ENCODE data around the gene TRAT1.

The TRAT1 gene

GRCh38 chr3:108861401-108861800, 38.8 kb downstream of the TRAT1 start:
- DNase-seq (ENCODE audit: low read depth): no peak

GRCh38 chr3:108862865-108863798, 40.5 kb downstream of the TRAT1 start:
- no peak for DNase-seq (ENCODE audit: low read depth)

GRCh38 chr3:108863799-108864135, 41.2 kb downstream of the TRAT1 start:
- no peak for DNase-seq (ENCODE audit: low read depth)

- no peak for DNase-seq (ENCODE audit: low read depth)
These were observed 55.3 kb downstream of the TRAT1 start for GRCh38 chr3:108877901-108878300.

- no peak for DNase-seq (ENCODE audit: low read depth)
These were observed 57.3 kb downstream of the TRAT1 start for GRCh38 chr3:108879915-108880314.

GRCh38 chr3:108882762-108883161, 60.2 kb downstream of the TRAT1 start:
- DNase-seq (ENCODE audit: low read depth): no peak

GRCh38 chr3:108883373-108883772, 60.8 kb downstream of the TRAT1 start:
- no peak for DNase-seq (ENCODE audit: low read depth)

GRCh38 chr3:108887121-108887520, 64.5 kb downstream of the TRAT1 start:
- DNase-seq (ENCODE audit: low read depth): no peak

GRCh38 chr3:108887777-108888176, 65.2 kb downstream of the TRAT1 start:
- no peak for DNase-seq (ENCODE audit: low read depth)

- DNase-seq (ENCODE audit: low read depth): no peak
These were observed 69.2 kb downstream of the TRAT1 start for GRCh38 chr3:108891833-108892232.

GRCh38 chr3:108894981-108895380, 72.4 kb downstream of the TRAT1 start:
- no peak for DNase-seq (ENCODE audit: low read depth)

GRCh38 chr3:108897883-108898282, 75.3 kb downstream of the TRAT1 start:
- no peak for DNase-seq (ENCODE audit: low read depth)

GRCh38 chr3:108899530-108899929, 76.9 kb downstream of the TRAT1 start:
- DNase-seq (ENCODE audit: low read depth): no peak

Data from T-helper 22 cell (primary cell).